ENCODE data around the gene SMAD1.

SMAD1 gene

GRCh38 chr4:145489556-145489955 is 7.9 kb downstream of the SMAD1 start:
- DNase-seq (ENCODE audit: low spot score) = no peak

GRCh38 chr4:145490361-145490760 is 8.7 kb downstream of the SMAD1 start:
- DNase-seq (ENCODE audit: low spot score) = no peak

- no peak for DNase-seq (ENCODE audit: low spot score)
These were observed 9.1 kb downstream of the SMAD1 start for GRCh38 chr4:145490796-145491195.

- DNase-seq (ENCODE audit: low spot score) = no peak
These were observed 10.7 kb downstream of the SMAD1 start for GRCh38 chr4:145492376-145492775.

GRCh38 chr4:145493166-145493565 is 11.5 kb downstream of the SMAD1 start:
- DNase-seq (ENCODE audit: low spot score) = no peak

- no peak for DNase-seq (ENCODE audit: low spot score)
These were observed 13.1 kb downstream of the SMAD1 start for GRCh38 chr4:145494666-145495270.

- DNase-seq (ENCODE audit: low spot score) = no peak
These were observed 14.6 kb downstream of the SMAD1 start for GRCh38 chr4:145496292-145496691.

GRCh38 chr4:145497199-145498149 is 15.8 kb downstream of the SMAD1 start:
- DNase-seq (ENCODE audit: low spot score) = no peak

GRCh38 chr4:145498430-145498829 is 16.8 kb downstream of the SMAD1 start:
- no peak for DNase-seq (ENCODE audit: low spot score)

- no peak for DNase-seq (ENCODE audit: low spot score)
These were observed 19.5 kb downstream of the SMAD1 start for GRCh38 chr4:145501051-145501660.

GRCh38 chr4:145502809-145503208 is 21.2 kb downstream of the SMAD1 start:
- DNase-seq (ENCODE audit: low spot score) = no peak

GRCh38 chr4:145503486-145504072 is 21.9 kb downstream of the SMAD1 start:
- no peak for DNase-seq (ENCODE audit: low spot score)

GRCh38 chr4:145505995-145506394 is 24.3 kb downstream of the SMAD1 start:
- no peak for DNase-seq (ENCODE audit: low spot score)

- DNase-seq (ENCODE audit: low spot score) = no peak
These were observed 26.0 kb downstream of the SMAD1 start for GRCh38 chr4:145507636-145508035.

GRCh38 chr4:145511913-145512522 is 30.4 kb downstream of the SMAD1 start:
- no peak for DNase-seq (ENCODE audit: low spot score)

GRCh38 chr4:145513020-145513621 is 31.5 kb downstream of the SMAD1 start:
- DNase-seq (ENCODE audit: low spot score) = no peak

GRCh38 chr4:145520172-145520571 is 38.5 kb downstream of the SMAD1 start:
- DNase-seq (ENCODE audit: low spot score) = no peak

GRCh38 chr4:145521282-145521681 is 39.6 kb downstream of the SMAD1 start:
- DNase-seq (ENCODE audit: low spot score) = no peak

- no peak for DNase-seq (ENCODE audit: low spot score)
These were observed 41.5 kb downstream of the SMAD1 start for GRCh38 chr4:145523117-145523516.

- DNase-seq (ENCODE audit: low spot score) = no peak
These were observed 42.9 kb downstream of the SMAD1 start for GRCh38 chr4:145524552-145524951.

- no peak for DNase-seq (ENCODE audit: low spot score)
These were observed 43.7 kb downstream of the SMAD1 start for GRCh38 chr4:145525291-145525740.

GRCh38 chr4:145527773-145528172 is 46.1 kb downstream of the SMAD1 start:
- DNase-seq (ENCODE audit: low spot score) = no peak

All from hepatic stellate cell (primary cell).